HL-60 (cell line): ENCODE measurements around the gene CEACAM21.

Experiments used
- CTCF ChIP-seq: IDR thresholded peaks from one replicate; pipeline ENCODE4 v1.5.1; 2011; ENCODE audit warnings: low read length, control low read depth, inconsistent platforms; ENCODE audit not compliant: insufficient read depth
- POLR2AphosphoS5 ChIP-seq: IDR thresholded peaks from 2 replicates; pipeline ENCODE4 v1.6.1; 2012; ENCODE audit warnings: low read depth
- REST ChIP-seq: IDR thresholded peaks from 2 replicates; pipeline ENCODE4 v1.6.1; 2012; ENCODE audit warnings: low read depth; ENCODE audit not compliant: insufficient replicate concordance

GRCh38 chr19:41545547-41545946 lies 30.4 kb upstream of the CEACAM21 start:
- TF ChIP-seq CTCF (no peak), REST (no peak), POLR2AphosphoS5 (peak; percentile 76)
